ENCODE data around the gene GTF3C1. TPM values are rescaled to one million over a fixed set of nuclear protein-coding genes. Genes with fewer than 3 reads are reported as not detected.

The GTF3C1 gene
- total RNA-seq, 2 donors from 2014 or later = 51.9 to 83.2 TPM

- DNase-seq (ENCODE audit: low spot score) (no peak), ATAC-seq (ENCODE audit: insufficient number of reproducible peaks, low FRiP score, low read depth) (no peak)
- Histone ChIP-seq H3K36me3 (no peaks in the 10 kb centered on the region), H3K9me3 (peaks cover 3% of the 10 kb centered on the region), H3K4me1 (ENCODE audit: control insufficient read depth in 1 of 2, low read depth in 2 of 2) (no peaks in the 10 kb centered on the region), H3K27me3 (replicated peaks; ENCODE audit: insufficient read depth) (no peaks in the 10 kb centered on the region), H3K4me3 (no peak overlapping the region), H3K27ac (no peak overlapping the region)
- no peak for TF ChIP-seq CTCF (IDR thresholded peaks at IDR 0.05)
Measured at GRCh38 chr16:27410761-27411160, 139.0 kb downstream of the GTF3C1 start.

Other genes with a start within 250 kb of the GTF3C1 start
- gene IL4R, start 235.9 kb downstream of the GTF3C1 start, total RNA-seq = 100 to 1,000 TPM in 1 of 2 donors, 10 to 100 TPM in 1; 46.2 to 148 TPM
- 1 to 10 TPM in 1 of 2 donors, under 1 TPM in 1; 0.14 to 1.8 TPM for gene IL21R, start 147.7 kb downstream of the GTF3C1 start, total RNA-seq
- gene KATNIP, start 231 bp upstream of the GTF3C1 start, total RNA-seq = 10 to 100 TPM; 16.0 to 23.7 TPM

All from thoracic aorta (tissue), 2 donors.